Adipose tissue (tissue), 3 donors: ENCODE data around the gene CSPG4. TPM values are rescaled to one million over a fixed set of nuclear protein-coding genes. Genes with fewer than 3 reads are reported as not detected.
"Not testable (repeated sequence)": the region's sequence is repeated elsewhere in the genome, so short reads cannot be mapped to it uniquely, and the experiment has no call there.

Experiments
- H3K27ac ChIP-seq: one replicate; pipeline ENCODE4 v1.5.1; 2013; ENCODE audit warnings: low read depth, low read length
- WGBS, 3 donors: extraction: QIAGEN DNeasy Blood & Tissue Kit; methylation state at CpG; one replicate each; pipeline ENCODE4 v1.1.7; 2013; 5-methylcytosine and 5-hydroxymethylcytosine counted together
- polyA plus RNA-seq, 3 donors: library from polyadenylated mRNA; stranded (reverse); fragments of 200-250 nt; gene quantifications; one replicate each; pipeline ENCODE4 v1.2.3, GENCODE V29; 2013
- donor health status: healthy with polysubstance abuse.
- donor health status: Bipolar disorder and iron deficiency.
- donor health status: healthy.

The CSPG4 gene
- polyA plus RNA-seq, 3 donors = 7.4 to 82.9 (median 25.3) TPM

DNA sequence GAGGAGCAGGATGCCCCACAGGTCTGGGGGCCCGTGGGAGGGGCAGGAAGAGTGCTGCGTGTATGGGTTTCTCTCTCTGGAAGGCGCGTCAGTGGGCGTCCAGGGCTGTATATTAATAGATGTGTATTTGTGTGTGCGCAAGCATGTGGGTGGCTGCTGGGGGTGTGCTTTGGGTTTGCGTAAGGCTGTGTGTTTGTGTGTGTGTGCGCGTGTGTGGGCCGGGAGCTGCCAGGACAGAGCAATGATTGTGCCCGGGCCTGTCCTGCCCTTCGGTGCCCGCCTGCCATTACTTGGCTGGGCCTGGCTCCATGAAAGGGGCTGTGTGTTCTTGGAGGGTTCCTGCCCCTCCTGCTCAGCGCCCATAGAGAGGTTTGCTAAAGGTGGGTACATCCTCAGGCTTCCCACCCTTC, 16.3 kb downstream of the CSPG4 start:
- WGBS, 3 donors = 71 to 89% (median 79%) methylated on average over 13 to 14 of the region's 14 CpGs
- H3K27ac ChIP-seq = no peak overlapping the region

DNA sequence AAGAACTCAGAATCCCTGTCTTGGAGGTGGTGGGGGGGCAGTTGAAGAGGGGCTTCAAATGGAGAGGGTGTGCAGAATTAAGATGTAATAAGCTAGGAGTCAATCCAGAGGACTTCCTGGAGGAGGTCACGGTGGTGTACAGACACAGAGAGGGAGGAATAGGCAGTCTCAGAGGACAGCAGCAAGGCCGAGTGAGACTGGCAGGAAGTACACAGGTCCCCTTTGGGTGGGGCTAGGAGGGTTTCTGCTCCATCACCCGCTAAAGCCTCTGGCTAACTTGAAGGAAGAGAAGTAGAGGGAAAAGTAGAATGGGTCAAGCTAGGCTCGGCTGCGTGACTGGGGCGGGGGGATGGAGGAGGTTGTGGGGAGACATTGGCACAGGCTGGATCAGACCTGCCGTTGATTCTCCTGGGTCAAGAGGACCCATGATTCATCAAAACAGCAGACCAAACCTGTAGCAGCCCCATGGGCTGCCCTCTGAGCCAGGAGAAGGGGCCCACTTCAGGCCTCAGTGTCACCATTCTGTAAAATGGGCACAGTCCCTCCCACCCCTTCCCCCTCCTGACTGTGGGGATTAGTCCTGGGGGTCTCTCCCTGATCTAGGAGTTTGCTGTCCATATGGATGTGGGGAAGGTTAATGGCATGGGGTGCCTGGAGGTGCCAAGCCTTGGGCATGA, 16.9 kb downstream of the CSPG4 start:
- no peak overlapping the region for H3K27ac ChIP-seq
- 51 to 82% (median 53%) methylated on average over 7 of the region's 7 CpGs for WGBS, 3 donors

DNA sequence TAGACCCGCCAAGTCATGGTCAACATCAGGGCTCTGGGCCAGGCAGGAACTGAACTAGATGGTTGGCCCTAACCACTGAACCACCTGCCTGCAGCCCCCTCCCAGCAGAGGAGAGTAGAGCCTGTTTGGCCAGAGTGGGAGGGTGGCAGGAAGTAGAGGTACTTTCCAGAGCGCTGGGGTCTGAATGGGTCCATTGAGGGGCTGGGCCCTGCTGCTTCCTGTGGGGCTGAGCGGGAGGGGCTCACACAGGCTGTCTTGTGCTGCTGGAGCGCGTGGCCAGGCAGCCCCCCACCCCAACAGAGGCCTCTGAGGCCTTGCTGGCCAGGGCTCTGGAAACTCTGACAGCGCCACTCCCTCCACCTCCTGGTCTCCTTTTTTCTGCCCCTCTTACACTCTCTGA, 17.4 kb downstream of the CSPG4 start:
- WGBS, 3 donors = 51 to 65% (median 53%) methylated on average over 6 of the region's 6 CpGs
- H3K27ac ChIP-seq = peak overlapping the region; percentile 7

DNA sequence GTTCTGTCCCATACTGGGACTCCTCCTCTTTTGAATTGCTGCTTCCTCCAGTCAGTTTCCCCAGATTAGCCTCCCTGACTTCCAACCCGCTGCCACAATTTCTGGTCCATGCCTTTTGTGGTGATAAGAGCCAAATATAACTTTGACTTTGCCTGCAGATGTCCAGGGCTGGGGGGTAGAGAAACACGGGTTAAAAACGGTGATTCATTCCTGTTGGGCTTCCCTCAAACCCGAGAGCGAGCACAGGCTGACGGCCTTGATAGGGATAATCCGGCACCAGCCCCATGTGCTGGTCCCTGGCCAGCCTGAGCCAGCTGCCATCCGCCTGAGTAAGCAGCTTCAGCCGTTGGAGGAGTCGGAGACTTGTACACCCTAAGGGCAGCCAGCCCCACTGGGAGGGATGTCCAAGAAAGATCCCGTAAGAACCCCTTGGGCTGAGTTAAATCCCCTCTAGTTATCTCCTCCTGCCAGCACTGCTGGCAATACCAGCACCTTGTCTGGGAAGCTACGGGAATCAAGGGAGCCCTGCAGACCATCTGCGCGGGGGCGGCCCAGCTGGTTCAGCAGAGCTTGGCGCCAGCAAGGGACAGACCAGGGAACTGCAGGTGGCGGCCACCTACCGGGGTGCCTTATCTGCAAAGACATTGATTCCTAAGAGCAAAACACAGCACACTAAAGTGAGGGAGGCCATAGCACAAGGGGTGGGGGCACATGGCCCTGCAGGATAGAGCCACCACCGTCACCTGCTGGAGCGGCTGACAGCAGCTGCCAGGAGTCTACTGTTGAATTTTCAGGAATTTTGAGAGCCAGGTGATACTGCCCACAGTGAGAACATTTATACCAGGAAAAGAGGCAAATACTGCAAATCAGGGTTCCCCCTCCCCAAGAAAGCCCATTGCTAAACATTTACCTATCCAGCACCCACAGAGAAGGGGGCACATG, 18.1 kb downstream of the CSPG4 start:
- WGBS, 3 donors = 9 to 16% (median 16%) methylated on average over 20 of the region's 20 CpGs
- peak overlapping the region; percentile 7 for H3K27ac ChIP-seq

DNA sequence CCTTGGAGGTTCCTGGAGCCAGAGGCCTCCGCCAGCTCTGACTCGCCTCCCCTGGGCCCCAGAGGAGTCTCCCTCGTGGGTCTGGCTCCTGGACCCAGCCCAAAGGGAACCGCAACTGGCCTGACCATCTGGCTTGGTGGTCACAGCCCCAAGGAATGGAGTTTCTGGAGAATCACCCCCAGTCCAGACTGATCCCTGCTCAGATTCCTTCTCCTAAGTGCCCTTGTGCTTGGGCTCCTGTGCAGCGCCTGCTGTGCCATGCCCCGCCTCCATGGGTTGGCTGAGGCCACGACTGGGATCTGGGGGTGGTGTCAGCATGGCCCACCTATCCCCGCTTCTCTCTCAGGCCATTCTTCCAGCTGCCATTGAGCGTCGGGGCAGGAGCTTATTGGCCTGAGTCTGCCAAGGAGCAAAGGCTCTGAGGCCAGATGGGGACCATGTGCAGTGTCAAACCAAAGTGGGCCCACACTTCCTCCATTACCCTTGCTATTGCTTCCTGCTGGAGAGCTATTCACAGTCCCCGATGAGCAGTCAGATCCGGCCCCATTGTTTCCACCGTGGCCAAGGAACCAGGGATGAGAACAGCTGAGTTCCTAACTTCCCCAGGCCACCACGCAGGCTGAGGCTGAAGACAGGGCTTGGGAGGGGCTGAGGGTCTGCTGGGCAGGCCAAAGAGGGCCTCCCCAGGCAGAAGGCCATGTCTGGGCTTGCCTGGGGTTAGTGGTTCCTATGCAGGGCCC, 19.0 kb downstream of the CSPG4 start:
- H3K27ac ChIP-seq = no peak overlapping the region
- WGBS, 3 donors = 31 to 70% (median 33%) methylated on average over 14 of the region's 14 CpGs

DNA sequence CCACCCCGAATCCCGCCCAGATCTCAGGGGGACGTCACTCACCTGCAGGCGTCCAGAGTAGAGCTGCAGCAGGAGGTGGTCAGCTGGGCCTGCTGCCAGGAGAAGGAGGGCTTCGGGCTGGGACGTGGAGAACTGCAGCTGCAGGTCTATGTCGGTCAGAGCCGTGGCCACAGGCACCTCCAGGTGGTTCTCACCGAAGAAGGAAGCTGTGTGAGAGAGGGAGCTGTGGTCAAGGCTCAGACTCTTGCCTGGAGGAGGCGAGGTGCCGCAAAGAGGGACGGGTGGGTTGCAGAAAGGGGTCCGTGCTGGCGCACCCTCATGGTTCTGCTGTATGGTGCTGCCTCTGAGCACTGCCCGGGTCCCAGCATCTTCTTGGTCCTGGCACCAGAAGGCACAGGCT, 19.6 kb downstream of the CSPG4 start:
- WGBS, 3 donors = 58 to 67% (median 58%) methylated on average over 8 to 11 of the region's 15 CpGs
- not testable (repeated sequence) for H3K27ac ChIP-seq

DNA sequence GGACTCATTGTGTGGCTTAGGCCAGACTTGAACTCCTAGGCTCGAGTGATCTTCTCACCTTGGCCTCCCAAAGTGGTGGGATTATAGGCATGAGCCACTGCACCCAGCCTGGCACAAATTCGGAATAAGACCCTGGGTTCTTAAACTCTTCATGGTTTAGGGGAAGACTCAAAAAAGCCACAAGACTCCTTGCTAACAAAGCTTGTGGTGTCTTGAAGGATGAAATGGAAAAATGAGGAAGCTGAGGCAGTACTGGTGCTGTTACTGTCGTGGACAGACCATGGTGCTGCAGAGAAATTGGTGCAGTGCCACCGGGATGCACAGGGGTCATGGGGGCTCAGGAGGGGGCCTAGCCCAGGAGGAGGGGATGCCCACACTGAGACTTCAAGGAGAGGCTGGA, 20.3 kb downstream of the CSPG4 start:
- 57 to 62% (median 59%) methylated on average over 4 of the region's 4 CpGs for WGBS, 3 donors
- H3K27ac ChIP-seq = not testable (repeated sequence)

DNA sequence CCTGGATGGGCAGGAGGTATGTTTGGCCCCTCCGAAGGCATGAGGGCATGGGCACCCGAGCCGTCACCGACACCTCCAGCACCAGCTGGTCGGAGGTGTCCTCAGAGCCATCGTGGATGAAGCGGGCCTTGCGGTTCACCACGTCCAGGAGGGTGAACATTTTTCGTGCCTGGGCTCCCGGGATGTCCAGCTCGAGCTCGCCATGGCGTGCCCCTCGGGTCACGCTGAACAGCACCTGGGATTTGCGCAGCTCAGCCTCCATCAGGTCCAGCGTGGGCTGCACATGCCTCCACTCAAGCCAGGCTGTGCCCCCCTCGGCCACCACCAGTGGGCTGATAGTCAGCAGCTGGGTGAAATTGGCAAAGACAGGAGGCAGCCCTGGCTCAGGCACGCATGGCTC, 23.2 kb downstream of the CSPG4 start:
- 86 to 93% (median 92%) methylated on average over 20 of the region's 20 CpGs for WGBS, 3 donors
- not testable (repeated sequence) for H3K27ac ChIP-seq

DNA sequence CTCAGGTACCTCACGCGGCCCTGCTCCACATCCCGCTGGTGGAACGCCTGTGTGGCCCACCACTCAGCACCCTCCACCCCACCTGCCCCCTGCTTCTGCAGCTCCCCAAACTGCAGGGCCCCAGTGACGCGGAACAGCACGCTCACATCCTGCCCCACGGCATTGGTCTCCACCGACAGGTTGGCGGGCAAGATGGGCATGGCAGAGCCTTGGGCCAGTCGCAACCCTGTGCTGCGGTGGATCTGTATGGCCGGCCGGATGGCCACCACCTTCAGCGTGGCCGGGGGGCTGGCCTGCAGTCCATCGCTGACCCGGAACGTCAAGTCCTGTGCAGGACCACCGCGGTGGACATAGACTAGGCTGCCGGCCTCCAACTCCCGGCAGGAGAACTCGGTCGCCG, 23.8 kb downstream of the CSPG4 start:
- 92 to 94% (median 93%) methylated on average over 26 of the region's 26 CpGs for WGBS, 3 donors
- no peak overlapping the region for H3K27ac ChIP-seq

DNA sequence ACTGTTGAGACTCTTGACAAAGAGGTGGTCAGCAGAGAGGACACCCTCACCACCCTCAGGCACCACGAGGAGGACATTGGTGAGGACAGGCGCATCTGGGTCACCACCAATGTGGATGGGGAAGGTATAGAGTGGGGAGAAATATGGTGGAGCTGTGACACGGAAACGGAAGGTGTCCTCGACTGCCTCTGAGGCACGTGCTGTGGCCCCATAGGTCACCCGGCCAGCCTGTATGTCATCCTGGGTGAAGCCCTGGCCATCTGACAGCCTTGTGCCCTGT, 24.4 kb downstream of the CSPG4 start:
- H3K27ac ChIP-seq = no peak overlapping the region
- 89 to 93% (median 92%) methylated on average over 7 of the region's 7 CpGs for WGBS, 3 donors

DNA sequence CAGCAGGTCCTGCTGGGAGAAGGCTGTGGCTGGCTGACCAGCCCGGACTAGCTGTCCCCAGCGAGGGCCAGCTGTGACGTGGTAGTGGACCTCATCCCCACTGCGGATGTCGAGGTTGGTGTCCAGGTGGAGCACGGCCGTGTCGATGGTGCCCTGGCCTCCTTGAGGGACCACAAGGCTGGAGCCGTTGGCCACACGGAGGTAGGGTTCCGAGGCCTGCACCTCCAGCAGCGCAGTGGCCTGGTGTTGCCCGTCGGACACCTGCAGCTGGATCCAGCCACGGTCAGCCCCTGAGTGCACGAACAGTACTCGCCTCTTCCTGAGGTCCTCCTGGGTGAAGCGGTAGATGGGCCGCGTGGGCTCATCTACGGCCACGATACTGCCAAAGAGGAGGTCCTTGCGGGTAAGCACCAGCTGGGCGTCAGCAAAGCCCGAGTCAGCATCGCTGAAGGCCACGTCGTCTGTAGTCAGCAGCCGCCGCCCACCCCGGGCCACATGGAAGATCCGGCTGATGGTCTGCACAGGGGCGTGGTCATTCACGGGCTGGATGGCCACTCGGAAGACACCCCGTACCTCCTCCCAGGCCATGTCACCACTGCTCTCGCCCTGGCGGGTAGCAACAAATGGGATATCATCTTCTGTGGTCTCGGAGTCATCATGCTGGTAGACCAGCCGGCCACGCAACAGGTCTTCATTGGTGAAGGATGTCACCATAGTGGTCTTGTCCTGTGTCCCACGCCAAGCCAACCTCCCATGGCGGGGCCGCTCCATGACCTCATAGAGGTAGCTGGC, 25.0 kb downstream of the CSPG4 start:
- H3K27ac ChIP-seq = no peak overlapping the region
- WGBS, 3 donors = 89 to 92% (median 91%) methylated on average over 44 of the region's 44 CpGs

DNA sequence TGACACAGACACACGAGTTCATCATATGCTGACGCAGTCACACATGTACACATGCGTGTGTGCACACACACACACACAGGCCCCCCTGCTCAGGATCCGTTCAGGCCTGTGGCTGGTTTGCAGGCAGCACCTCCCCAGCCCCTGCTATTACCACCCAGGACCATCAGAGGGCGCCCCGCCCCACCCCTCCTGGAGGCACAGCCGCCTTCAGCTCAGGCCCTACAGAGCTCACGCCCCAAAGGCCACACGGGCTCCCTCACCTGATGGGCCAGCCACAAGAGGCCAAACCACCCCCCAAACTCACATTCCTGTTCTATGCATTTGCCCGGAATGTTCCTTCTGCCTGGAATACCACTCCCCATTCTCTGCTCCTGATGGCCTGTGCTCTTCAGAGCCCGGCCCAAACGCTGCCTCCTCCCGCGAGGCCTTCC, 26.4 kb downstream of the CSPG4 start:
- not testable (repeated sequence) for H3K27ac ChIP-seq
- WGBS, 3 donors = 26 to 37% (median 34%) methylated on average over 14 of the region's 14 CpGs

DNA sequence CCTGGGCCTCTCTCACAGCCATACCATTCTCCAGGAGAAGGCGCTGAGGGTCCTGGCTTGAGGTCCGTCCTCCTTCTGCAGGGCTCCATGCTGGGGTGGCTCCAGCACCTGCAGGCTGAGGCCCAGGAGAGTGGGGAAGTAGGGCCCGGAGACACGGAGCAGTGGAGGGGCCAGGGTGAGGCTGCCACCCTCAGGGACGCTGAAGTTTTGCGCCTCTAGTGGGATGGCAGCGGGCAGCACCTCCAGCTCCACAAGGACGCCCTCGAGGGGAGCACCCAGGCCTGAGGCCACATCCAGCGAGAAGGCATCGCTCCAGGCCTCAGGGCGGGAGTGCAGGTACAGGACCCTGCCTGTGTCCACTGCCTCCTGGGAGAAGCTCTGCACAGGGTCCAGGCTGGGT, 27.5 kb downstream of the CSPG4 start:
- WGBS, 3 donors = 69 to 86% (median 82%) methylated on average over 9 to 12 of the region's 12 CpGs
- H3K27ac ChIP-seq = no peak overlapping the region

DNA sequence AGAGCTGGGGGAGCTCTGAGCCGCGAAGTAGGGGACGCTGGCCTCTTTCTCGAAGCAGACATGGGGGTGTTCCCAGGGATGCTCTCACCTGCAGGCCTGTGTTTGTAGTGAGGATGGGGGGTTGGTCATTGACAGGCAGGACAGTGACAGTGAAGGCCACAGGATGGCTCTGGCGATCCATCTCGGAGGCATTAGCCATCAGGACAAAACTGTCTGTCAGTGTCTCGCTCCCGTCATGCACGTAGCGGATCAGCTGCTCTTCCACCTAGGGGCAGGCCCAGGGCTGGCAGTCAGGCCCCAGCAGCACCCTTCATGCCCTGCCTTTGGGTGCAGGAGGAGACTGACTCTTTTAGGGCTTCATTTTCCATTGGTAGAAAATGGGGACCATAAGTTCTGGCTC, 28.0 kb downstream of the CSPG4 start:
- no peak overlapping the region for H3K27ac ChIP-seq

DNA sequence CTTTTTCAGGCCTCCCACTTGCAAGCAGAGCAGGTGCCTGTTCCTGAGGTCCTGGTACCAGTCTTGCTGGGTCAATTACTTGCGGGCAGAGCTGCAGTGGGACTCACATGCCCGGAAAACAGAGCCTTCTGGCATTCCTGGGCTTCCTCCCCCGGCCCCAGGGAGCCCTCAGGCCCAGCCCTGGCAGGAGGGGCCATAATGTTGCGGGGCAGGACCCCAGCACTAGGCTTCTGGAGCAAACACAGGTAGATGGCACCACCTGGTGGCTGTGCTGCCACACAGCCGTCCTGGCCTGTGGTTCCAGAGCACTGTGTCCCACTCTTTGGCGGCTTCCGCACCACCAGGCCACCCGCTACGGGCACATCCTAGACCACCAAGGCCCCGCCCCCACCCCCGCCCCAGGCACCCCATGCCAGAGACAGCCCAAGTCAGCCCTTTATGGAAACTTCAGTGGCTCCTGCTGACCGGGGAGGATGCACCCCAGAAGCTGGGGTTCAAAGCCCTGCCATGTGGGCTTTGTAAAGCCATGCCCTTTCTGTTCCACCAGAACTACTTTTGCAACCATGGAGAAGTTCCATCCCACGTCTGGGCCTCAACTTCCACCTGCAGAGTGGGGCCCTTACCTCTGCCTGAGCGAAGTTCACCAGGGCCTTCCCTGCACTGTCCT, 28.9 kb downstream of the CSPG4 start:
- WGBS, 3 donors = 17 to 26% (median 22%) methylated on average over 12 to 14 of the region's 14 CpGs
- not testable (repeated sequence) for H3K27ac ChIP-seq

More for the DNA sequence above, 28.0 kb downstream of the CSPG4 start:
- 85 to 91% (median 86%) methylated on average over 10 of the region's 10 CpGs for WGBS, 3 donors

DNA sequence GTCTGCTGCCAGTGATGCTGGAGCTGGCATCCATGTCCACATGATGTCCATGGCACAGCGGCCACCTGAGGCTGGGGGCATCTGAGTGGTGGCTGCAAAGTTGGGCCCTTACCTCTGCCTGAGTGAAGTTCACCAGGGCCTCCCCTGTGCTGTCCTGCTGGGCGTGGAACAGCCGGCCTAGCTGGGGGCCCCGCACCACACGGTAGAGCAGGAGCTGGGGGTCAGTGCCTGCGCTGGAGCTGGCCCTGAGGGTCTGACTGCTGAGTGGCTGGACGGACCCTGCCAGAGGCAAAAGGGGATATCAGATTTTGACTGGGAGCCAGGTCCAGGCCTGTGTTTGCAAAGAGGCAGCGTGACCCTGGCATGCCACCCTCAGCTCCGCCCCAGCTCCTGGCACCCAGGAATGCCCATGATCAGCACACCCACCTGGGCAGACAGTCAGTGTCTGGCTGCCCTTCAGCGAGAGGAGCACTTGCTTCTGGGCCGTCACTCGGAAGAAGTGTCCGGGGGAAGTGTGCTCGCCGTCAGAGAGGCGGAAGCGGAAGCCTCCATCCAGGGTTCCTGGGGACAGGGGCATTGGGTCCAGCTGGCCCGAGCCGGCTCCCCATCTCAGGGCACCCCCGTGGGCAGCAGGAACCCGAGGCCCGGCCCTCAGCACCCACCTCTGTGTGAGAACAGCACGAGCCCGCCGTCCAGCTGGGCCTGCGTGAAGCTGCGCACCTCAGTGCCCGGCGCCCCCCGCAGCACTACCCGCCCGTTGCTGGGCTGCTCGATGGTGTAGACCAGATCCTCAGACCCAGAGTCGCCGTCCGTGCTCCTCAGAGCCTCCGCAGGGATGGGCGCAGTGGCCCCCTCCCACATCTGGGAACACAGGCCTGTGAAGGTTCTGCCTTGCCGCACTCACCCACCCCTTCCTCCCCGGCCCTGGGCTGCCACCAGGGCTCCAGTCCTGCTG, 30.2 kb downstream of the CSPG4 start:
- H3K27ac ChIP-seq = no peak overlapping the region
- WGBS, 3 donors = 80 to 93% (median 88%) methylated on average over 37 to 40 of the region's 40 CpGs
